ENCODE measurements around the gene GRIN2C. TPM values are rescaled to one million over a fixed set of nuclear protein-coding genes. Genes with fewer than 3 reads are reported as not detected.

The GRIN2C gene
- total RNA-seq, 1 experiment from 2014 or later = 0.11 TPM

DNA sequence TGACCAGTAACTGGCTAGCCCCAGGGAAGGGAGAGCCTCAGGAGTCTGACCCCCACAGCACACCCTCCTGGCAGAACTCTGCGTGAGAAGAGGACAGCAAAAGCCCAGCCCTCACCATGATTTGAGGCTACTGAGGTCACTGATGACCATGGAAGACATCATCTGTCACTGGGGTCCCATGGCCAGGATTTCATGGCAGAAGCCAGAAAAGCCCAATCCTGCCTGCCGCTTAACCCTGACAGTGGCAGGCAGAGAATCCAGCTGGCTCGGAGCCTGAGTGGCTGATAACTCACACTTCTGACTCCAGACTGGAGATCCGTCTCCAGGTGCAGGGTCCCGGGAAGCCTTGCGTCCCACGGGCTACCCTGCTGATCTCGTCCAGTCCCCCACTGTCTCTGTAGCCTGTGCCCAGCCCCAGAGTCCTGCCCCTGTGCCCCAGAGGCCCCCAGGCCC is 17.5 kb downstream of the GRIN2C start:
- Histone ChIP-seq H3K4me1 (replicated peaks; ENCODE audit: insufficient read depth) (no peaks in the 10 kb centered on the region), H3K27ac (no peak overlapping the region), H3K79me2 (ENCODE audit: low read depth) (no peaks in the 10 kb centered on the region), H3K4me2 (peak overlapping the region; percentile 72), H2AFZ (0 out of 2 replicates have a peak overlapping the region, but pooled peaks have one; percentile 52), H3K4me3 (peak overlapping the region; percentile 52; the same call in 1 of the 2 replicates), H3F3A (ENCODE audit: insufficient read depth, low read depth) (no peaks in the 10 kb centered on the region), H3K9me3 (ENCODE audit: insufficient read depth, low read depth) (no peaks in the 10 kb centered on the region), H3K36me3 (ENCODE audit: low read depth) (no peaks in the 10 kb centered on the region), H4K20me1 (ENCODE audit: insufficient read depth) (no peaks in the 10 kb centered on the region), H3K9me2 (ENCODE audit: insufficient read depth) (no peaks in the 10 kb centered on the region), H3K27me3 (ENCODE audit: insufficient read depth, low read depth) (no peaks in the 10 kb centered on the region)
- intact Hi-C loops (cut with micrococcal nuclease; ENCODE audit: unreplicated experiment) = no loop called here
- TF ChIP-seq, protein P1, sequence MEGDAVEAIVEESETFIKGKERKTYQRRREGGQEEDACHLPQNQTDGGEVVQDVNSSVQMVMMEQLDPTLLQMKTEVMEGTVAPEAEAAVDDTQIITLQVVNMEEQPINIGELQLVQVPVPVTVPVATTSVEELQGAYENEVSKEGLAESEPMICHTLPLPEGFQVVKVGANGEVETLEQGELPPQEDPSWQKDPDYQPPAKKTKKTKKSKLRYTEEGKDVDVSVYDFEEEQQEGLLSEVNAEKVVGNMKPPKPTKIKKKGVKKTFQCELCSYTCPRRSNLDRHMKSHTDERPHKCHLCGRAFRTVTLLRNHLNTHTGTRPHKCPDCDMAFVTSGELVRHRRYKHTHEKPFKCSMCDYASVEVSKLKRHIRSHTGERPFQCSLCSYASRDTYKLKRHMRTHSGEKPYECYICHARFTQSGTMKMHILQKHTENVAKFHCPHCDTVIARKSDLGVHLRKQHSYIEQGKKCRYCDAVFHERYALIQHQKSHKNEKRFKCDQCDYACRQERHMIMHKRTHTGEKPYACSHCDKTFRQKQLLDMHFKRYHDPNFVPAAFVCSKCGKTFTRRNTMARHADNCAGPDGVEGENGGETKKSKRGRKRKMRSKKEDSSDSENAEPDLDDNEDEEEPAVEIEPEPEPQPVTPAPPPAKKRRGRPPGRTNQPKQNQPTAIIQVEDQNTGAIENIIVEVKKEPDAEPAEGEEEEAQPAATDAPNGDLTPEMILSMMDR (conservative IDR thresholded peaks at IDR 0.05) = no peak
- no TSS peak for BruUV-seq (replicated peaks)
- CTCF ChIA-PET = interaction anchor here (0.6 to 1.0 kb wide), 2 partner anchors 31 to 941 kb away, joined by 3 to 7 read pairs; partner anchors contain the start of gene FDXR
- no peak for DNase-seq
- POLR2A ChIA-PET (ENCODE audit: unreplicated experiment) = interaction anchor here (0.6 kb wide), 2 partner anchors 97 to 171 kb away, joined by 3 to 5 read pairs; no protein-coding TSS in a partner anchor

DNA sequence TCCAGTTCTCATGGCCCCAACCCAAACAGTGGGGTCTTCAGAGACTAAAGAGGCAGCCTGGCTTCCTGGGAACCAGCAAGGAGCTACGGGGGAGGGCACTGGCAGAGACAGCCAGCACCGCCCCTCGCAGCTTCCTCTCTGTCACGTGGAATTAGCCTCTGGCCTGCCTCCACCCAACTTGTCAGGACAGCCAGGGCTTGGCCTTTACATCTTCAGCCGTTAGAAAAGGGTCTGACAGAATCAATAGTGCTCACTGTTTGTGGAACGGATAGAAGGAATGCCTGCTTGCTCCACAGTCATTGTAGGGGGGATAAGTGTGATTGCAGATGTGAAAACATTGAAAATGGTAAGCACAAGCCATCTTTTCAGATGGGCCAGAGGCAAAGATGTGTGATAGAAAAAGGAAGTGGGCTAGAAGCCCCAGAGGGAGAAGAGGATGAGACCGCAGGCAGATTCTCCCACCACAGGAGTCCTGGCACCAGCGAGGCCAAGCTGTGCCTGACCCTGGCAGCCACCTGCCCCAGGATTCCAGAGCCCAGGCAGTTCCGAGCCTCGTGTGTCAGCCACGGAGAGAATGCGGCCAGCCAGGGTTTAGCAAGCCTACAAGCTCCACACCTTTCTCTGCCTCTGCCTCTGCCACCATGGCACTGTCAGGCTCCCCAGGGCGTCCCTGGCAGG is 18.6 kb downstream of the GRIN2C start:
- POLR2A ChIA-PET (ENCODE audit: unreplicated experiment) = no interaction called here
- CTCF ChIA-PET = no interaction called here
- Histone ChIP-seq H3K4me3 (no peak overlapping the region), H3K36me3 (ENCODE audit: low read depth) (no peaks in the 10 kb centered on the region), H3K27ac (no peak overlapping the region), H3K27me3 (ENCODE audit: insufficient read depth, low read depth) (no peaks in the 10 kb centered on the region), H4K20me1 (ENCODE audit: insufficient read depth) (no peaks in the 10 kb centered on the region), H3K9me2 (ENCODE audit: insufficient read depth) (no peaks in the 10 kb centered on the region), H3K4me2 (no peak overlapping the region), H3F3A (ENCODE audit: insufficient read depth, low read depth) (no peaks in the 10 kb centered on the region), H2AFZ (no peak overlapping the region), H3K79me2 (ENCODE audit: low read depth) (no peaks in the 10 kb centered on the region), H3K4me1 (replicated peaks; ENCODE audit: insufficient read depth) (no peaks in the 10 kb centered on the region), H3K9me3 (ENCODE audit: insufficient read depth, low read depth) (no peaks in the 10 kb centered on the region)
- BruUV-seq (replicated peaks) = no TSS peak
- DNase-seq = no peak
- TF ChIP-seq, protein P1 (conservative IDR thresholded peaks at IDR 0.05) = no peak
- TF ChIP-seq EZH2 (IDR thresholded peaks at IDR 0.05; ENCODE audit: low read depth) = no peak
- intact Hi-C loops (cut with micrococcal nuclease; ENCODE audit: unreplicated experiment) = no loop called here

DNA sequence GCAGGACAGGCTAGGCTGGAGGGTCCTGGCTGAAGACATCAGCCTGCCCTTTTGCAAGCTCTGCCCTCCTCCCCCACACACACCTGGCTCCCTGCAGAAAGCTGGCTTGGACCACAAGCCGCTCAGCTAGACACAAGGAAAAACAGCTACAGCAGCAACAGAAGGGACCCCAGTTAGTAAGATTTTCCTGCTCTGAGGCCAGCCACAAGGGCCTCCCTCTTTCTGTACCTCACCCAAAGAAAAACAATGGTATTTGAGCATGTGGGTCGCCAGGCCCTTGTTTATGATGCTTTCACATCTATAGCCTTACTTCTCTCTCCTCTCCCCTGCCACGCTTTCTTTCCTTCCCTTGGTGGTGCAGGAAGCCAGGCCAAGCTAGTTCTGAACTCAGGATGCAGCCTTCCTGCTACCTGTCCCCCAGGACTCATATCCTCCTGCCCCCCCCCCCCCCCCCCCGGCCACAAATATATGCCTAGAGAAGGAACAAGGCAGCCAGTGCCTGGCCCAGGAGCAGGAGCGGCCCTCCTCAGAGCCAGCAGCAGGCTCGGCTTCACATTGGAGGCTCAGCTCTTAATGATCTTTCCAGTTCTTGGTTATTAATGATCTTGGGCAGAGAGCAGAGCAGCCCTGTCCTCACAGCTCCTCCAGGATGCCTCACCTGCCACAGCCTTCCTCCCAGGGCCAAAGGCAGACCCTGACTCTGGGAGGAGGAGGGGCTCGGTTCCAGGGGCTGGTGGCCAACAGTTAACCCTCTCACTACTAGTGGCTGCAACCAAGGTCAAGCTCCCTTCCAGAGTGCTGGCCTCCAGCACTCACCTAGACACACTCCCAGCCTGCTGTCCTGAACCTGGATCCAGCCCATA is 19.5 kb downstream of the GRIN2C start:
- Histone ChIP-seq H3F3A (ENCODE audit: insufficient read depth, low read depth) (no peaks in the 10 kb centered on the region), H3K36me3 (ENCODE audit: low read depth) (no peaks in the 10 kb centered on the region), H3K4me3 (no peak overlapping the region), H3K27ac (no peak overlapping the region), H4K20me1 (ENCODE audit: insufficient read depth) (no peaks in the 10 kb centered on the region), H3K9me2 (ENCODE audit: insufficient read depth) (no peaks in the 10 kb centered on the region), H3K27me3 (ENCODE audit: insufficient read depth, low read depth) (no peaks in the 10 kb centered on the region), H3K9me3 (ENCODE audit: insufficient read depth, low read depth) (no peaks in the 10 kb centered on the region), H3K4me1 (replicated peaks; ENCODE audit: insufficient read depth) (no peaks in the 10 kb centered on the region), H3K79me2 (ENCODE audit: low read depth) (no peaks in the 10 kb centered on the region), H3K4me2 (no peak overlapping the region), H2AFZ (no peak overlapping the region)
- intact Hi-C loops (cut with micrococcal nuclease; ENCODE audit: unreplicated experiment) = no loop called here
- no TSS peak for BruUV-seq (replicated peaks)
- POLR2A ChIA-PET (ENCODE audit: unreplicated experiment) = no interaction called here
- TF ChIP-seq, protein P1 (conservative IDR thresholded peaks at IDR 0.05) = no peak
- no peak for TF ChIP-seq EZH2 (IDR thresholded peaks at IDR 0.05; ENCODE audit: low read depth)
- no peak for DNase-seq
- CTCF ChIA-PET = interaction anchor here (0.8 kb wide), 1 partner anchor 118 kb away, joined by 3 read pairs; no protein-coding TSS in a partner anchor

All from PC-9 (cell line).